SK-N-SH (cell line): ENCODE data around the gene SERTM1.

Experiments
- TAF1 ChIP-seq: IDR thresholded peaks from 2 replicates; pipeline ENCODE4 v1.6.1; 2012; ENCODE audit warnings: low read depth, mild to moderate bottlenecking, low read length, moderate library complexity, borderline replicate concordance
- TEAD4 ChIP-seq: IDR thresholded peaks from 2 replicates; pipeline ENCODE4 v1.4.0; 2012; ENCODE audit warnings: mild to moderate bottlenecking, borderline replicate concordance; ENCODE audit not compliant: insufficient read depth

GRCh38 chr13:36683701-36684100, 9.9 kb downstream of the SERTM1 start:
- TF ChIP-seq TAF1 (no peak), TEAD4 (no peak)
